ENCODE measurements around the gene DPP3.

DPP3 gene

DNA sequence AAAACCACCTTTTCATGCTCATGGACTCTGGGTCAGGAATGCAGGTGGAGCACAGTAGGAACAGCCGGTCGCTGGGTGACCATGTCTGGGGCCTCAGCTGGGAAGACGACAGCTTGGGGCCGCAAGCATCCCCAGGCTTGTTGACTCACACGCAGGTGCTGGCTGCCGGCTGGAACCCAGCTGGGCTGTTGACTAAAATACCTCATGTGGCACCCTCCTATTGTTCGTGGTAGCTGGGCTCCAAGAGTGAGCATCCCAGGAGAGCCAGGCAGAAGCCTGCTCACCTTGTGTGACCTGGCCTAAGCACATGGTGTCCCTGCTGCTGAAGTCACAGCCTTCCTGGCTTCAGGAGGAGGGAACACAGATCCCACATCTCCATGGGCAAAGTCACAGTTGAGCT lies 9.4 kb downstream of the DPP3 start:
- no peak for DNase-seq (ENCODE audit: low read depth, low spot score)
- TF ChIP-seq POLR2AphosphoS5 (IDR thresholded peaks at IDR 0.05; ENCODE audit: borderline replicate concordance, low read depth, low read length), result no peak
- no peak for TF ChIP-seq FOXP2 (optimal IDR thresholded peaks at IDR 0.05; ENCODE audit: control extremely low read depth, extremely low read length, insufficient read depth)
- TF ChIP-seq EZH2 (IDR thresholded peaks at IDR 0.05), result no peak
- H3K4me3 ChIP-seq, result no peak overlapping the region
- no peak overlapping the region for H3K9ac ChIP-seq (ENCODE audit: insufficient read length)
- no peak overlapping the region for H3K27ac ChIP-seq
- H3K9me3 ChIP-seq (ENCODE audit: low read depth, low read length), result no peaks in the 10 kb centered on the region
- peaks cover 9% of the 10 kb centered on the region; the same call in 1 of the 2 replicates for H3K36me3 ChIP-seq (ENCODE audit: insufficient read depth, low read length)

DNA sequence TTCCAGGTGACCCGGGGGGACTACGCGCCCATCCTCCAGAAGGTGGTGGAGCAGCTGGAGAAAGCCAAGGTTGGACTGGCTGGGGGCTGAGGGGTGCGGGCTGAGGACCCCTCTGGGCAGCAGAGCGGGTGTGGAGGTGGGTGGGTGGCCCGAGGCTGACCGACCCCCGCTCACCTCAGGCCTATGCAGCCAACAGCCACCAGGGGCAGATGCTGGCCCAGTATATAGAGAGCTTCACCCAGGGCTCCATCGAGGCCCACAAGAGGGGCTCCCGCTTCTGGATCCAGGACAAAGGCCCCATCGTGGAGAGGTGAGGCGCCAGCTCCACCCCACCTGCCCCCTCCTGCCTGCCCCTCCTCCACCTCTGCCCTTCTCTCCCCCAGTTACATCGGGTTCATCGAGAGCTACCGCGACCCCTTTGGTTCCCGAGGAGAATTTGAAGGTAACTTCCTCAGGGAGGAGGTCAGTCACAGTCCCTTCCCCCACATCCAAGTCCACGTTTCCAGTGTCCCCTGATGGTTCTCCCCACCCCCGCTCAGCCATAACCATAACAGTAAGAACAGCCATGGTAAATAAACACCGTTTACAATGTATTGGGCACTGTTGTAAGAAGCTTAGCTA lies 11.2 kb downstream of the DPP3 start:
- Histone ChIP-seq H3K27ac (no peak overlapping the region), H3K4me3 (no peak overlapping the region), H3K9me3 (ENCODE audit: low read depth, low read length) (no peaks in the 10 kb centered on the region), H3K36me3 (ENCODE audit: insufficient read depth, low read length) (peaks cover 9% of the 10 kb centered on the region; the same call in 1 of the 2 replicates), H3K9ac (ENCODE audit: insufficient read length) (no peak overlapping the region)
- DNase-seq (ENCODE audit: low read depth, low spot score), result no peak
- TF ChIP-seq FOXP2 (optimal IDR thresholded peaks at IDR 0.05; ENCODE audit: control extremely low read depth, extremely low read length, insufficient read depth), result no peak
- no peak for TF ChIP-seq EZH2 (IDR thresholded peaks at IDR 0.05)
- TF ChIP-seq POLR2AphosphoS5 (IDR thresholded peaks at IDR 0.05; ENCODE audit: borderline replicate concordance, low read depth, low read length), result no peak

- H3K36me3 ChIP-seq (ENCODE audit: insufficient read depth, low read length), result peaks cover 9% of the 10 kb centered on the region; the same call in 1 of the 2 replicates
- DNase-seq (ENCODE audit: low read depth, low spot score), result no peak
- H3K27ac ChIP-seq, result no peak overlapping the region
These were observed 12.1 kb downstream of the DPP3 start for GRCh38 chr11:66492161-66492865.

GRCh38 chr11:66493130-66493529 lies 12.9 kb downstream of the DPP3 start:
- TF ChIP-seq FOXP2 (optimal IDR thresholded peaks at IDR 0.05; ENCODE audit: control extremely low read depth, extremely low read length, insufficient read depth) (no peak), EZH2 (IDR thresholded peaks at IDR 0.05) (no peak), POLR2AphosphoS5 (IDR thresholded peaks at IDR 0.05; ENCODE audit: borderline replicate concordance, low read depth, low read length) (no peak)
- H3K36me3 ChIP-seq (ENCODE audit: insufficient read depth, low read length), result peaks cover 9% of the 10 kb centered on the region; the same call in 1 of the 2 replicates

More at GRCh38 chr11:66492161-66492865, 12.1 kb downstream of the DPP3 start:
- Histone ChIP-seq H3K4me3 (no peak overlapping the region), H3K9ac (ENCODE audit: insufficient read length) (no peak overlapping the region), H3K9me3 (ENCODE audit: low read depth, low read length) (no peaks in the 10 kb centered on the region)
- no peak for TF ChIP-seq EZH2 (IDR thresholded peaks at IDR 0.05)
- TF ChIP-seq POLR2AphosphoS5 (IDR thresholded peaks at IDR 0.05; ENCODE audit: borderline replicate concordance, low read depth, low read length), result no peak
- no peak for TF ChIP-seq FOXP2 (optimal IDR thresholded peaks at IDR 0.05; ENCODE audit: control extremely low read depth, extremely low read length, insufficient read depth)

DNA sequence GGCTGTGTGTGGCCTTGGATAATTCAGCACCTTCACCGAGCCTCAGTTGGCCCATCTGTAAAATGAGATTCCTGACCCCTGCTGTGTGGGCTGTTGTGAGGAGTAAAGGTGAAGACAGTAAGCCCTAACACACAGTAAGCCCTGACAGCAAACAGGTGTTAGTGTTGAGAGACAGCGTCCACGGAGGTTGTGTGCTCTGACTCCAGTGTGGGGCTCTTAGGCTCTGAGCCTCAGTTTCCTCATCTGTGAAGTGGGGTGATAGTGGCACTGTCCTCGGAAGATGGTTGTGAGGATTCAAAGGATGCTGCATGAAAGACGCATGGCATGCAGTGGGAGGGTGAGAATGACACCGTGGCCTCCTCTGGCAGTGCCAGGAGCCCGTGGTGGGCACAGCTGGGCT lies 14.2 kb downstream of the DPP3 start:
- no peak overlapping the region for H3K4me3 ChIP-seq
- no peak overlapping the region for H3K9ac ChIP-seq (ENCODE audit: insufficient read length)
- no peak overlapping the region for H3K27ac ChIP-seq
- H3K9me3 ChIP-seq (ENCODE audit: low read depth, low read length), result no peaks in the 10 kb centered on the region
- TF ChIP-seq FOXP2 (optimal IDR thresholded peaks at IDR 0.05; ENCODE audit: control extremely low read depth, extremely low read length, insufficient read depth), result no peak
- TF ChIP-seq POLR2AphosphoS5 (IDR thresholded peaks at IDR 0.05; ENCODE audit: borderline replicate concordance, low read depth, low read length), result no peak
- no peak for TF ChIP-seq EZH2 (IDR thresholded peaks at IDR 0.05)
- DNase-seq (ENCODE audit: low read depth, low spot score), result no peak
- peaks cover 9% of the 10 kb centered on the region; the same call in 1 of the 2 replicates for H3K36me3 ChIP-seq (ENCODE audit: insufficient read depth, low read length)

More at GRCh38 chr11:66493130-66493529, 12.9 kb downstream of the DPP3 start:
- Histone ChIP-seq H3K9me3 (ENCODE audit: low read depth, low read length) (no peaks in the 10 kb centered on the region), H3K27ac (no peak overlapping the region), H3K4me3 (no peak overlapping the region), H3K9ac (ENCODE audit: insufficient read length) (no peak overlapping the region)
- DNase-seq (ENCODE audit: low read depth, low spot score), result no peak

GRCh38 chr11:66494935-66495334 lies 14.7 kb downstream of the DPP3 start:
- TF ChIP-seq FOXP2 (optimal IDR thresholded peaks at IDR 0.05; ENCODE audit: control extremely low read depth, extremely low read length, insufficient read depth) (no peak), POLR2AphosphoS5 (IDR thresholded peaks at IDR 0.05; ENCODE audit: borderline replicate concordance, low read depth, low read length) (no peak), EZH2 (IDR thresholded peaks at IDR 0.05) (no peak)
- H3K36me3 ChIP-seq (ENCODE audit: insufficient read depth, low read length), result peaks cover 11% of the 10 kb centered on the region; the same call in 1 of the 2 replicates
- H3K9me3 ChIP-seq (ENCODE audit: low read depth, low read length), result no peaks in the 10 kb centered on the region
- H3K9ac ChIP-seq (ENCODE audit: insufficient read length), result no peak overlapping the region
- H3K4me3 ChIP-seq, result no peak overlapping the region
- no peak for DNase-seq (ENCODE audit: low read depth, low spot score)
- H3K27ac ChIP-seq, result no peak overlapping the region

GRCh38 chr11:66495401-66495854 lies 15.2 kb downstream of the DPP3 start:
- no peak overlapping the region for H3K9ac ChIP-seq (ENCODE audit: insufficient read length)
- H3K4me3 ChIP-seq, result no peak overlapping the region
- no peaks in the 10 kb centered on the region for H3K9me3 ChIP-seq (ENCODE audit: low read depth, low read length)
- H3K36me3 ChIP-seq (ENCODE audit: insufficient read depth, low read length), result peaks cover 12% of the 10 kb centered on the region; the same call in 1 of the 2 replicates
- TF ChIP-seq EZH2 (IDR thresholded peaks at IDR 0.05), result no peak
- TF ChIP-seq FOXP2 (optimal IDR thresholded peaks at IDR 0.05; ENCODE audit: control extremely low read depth, extremely low read length, insufficient read depth), result no peak
- no peak for TF ChIP-seq POLR2AphosphoS5 (IDR thresholded peaks at IDR 0.05; ENCODE audit: borderline replicate concordance, low read depth, low read length)
- no peak for DNase-seq (ENCODE audit: low read depth, low spot score)
- no peak overlapping the region for H3K27ac ChIP-seq

GRCh38 chr11:66497206-66497605 lies 17.0 kb downstream of the DPP3 start:
- no peaks in the 10 kb centered on the region for H3K9me3 ChIP-seq (ENCODE audit: low read depth, low read length)
- H3K9ac ChIP-seq (ENCODE audit: insufficient read length), result no peak overlapping the region
- no peak for TF ChIP-seq EZH2 (IDR thresholded peaks at IDR 0.05)
- no peak for TF ChIP-seq POLR2AphosphoS5 (IDR thresholded peaks at IDR 0.05; ENCODE audit: borderline replicate concordance, low read depth, low read length)
- no peak for TF ChIP-seq FOXP2 (optimal IDR thresholded peaks at IDR 0.05; ENCODE audit: control extremely low read depth, extremely low read length, insufficient read depth)
- no peak overlapping the region for H3K4me3 ChIP-seq
- DNase-seq (ENCODE audit: low read depth, low spot score), result no peak
- H3K36me3 ChIP-seq (ENCODE audit: insufficient read depth, low read length), result peaks cover 12% of the 10 kb centered on the region; the same call in 1 of the 2 replicates
- H3K27ac ChIP-seq, result no peak overlapping the region

Data from SK-N-MC (cell line).